ENCODE data around the gene MAMLD1.

Gene MAMLD1

DNA sequence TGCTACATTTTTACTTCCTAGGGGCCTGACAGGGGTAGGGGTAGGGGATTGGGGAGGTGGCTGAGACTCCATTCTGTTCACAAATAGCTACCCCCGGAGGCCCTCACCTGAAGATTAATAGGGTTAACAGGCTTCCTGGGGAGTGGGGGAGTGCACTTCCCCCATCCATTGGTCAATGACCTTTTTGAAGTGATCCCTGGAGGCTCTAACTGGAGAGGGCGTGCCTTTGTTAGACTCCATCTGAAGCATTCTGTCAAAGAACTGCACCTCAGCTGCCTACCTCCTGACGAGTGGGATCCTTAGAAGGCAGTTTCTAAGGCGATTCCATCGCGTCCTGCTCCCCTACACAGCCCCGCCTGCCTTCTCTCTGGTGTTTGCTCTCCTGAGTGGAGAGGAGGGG lies 195.3 kb downstream of the MAMLD1 start:
- Histone ChIP-seq H3K4me3 (ENCODE audit: low read depth, low read length) (no peak overlapping the region), H3K4me1 (no peaks in the 10 kb centered on the region), H3K9me3 (ENCODE audit: control insufficient read depth, low read length) (no peaks in the 10 kb centered on the region), H2AFZ (no peak overlapping the region), H3K4me2 (ENCODE audit: low read length) (no peak overlapping the region), H3K27me3 (ENCODE audit: control insufficient read depth, insufficient read depth, low read length) (no peaks in the 10 kb centered on the region), H3K27ac (no peak overlapping the region), H3K36me3 (ENCODE audit: control insufficient read depth, insufficient read depth, low read length) (no peaks in the 10 kb centered on the region), H3K9ac (no peak overlapping the region), H3K79me2 (no peaks in the 10 kb centered on the region)
- TF ChIP-seq, protein P1, sequence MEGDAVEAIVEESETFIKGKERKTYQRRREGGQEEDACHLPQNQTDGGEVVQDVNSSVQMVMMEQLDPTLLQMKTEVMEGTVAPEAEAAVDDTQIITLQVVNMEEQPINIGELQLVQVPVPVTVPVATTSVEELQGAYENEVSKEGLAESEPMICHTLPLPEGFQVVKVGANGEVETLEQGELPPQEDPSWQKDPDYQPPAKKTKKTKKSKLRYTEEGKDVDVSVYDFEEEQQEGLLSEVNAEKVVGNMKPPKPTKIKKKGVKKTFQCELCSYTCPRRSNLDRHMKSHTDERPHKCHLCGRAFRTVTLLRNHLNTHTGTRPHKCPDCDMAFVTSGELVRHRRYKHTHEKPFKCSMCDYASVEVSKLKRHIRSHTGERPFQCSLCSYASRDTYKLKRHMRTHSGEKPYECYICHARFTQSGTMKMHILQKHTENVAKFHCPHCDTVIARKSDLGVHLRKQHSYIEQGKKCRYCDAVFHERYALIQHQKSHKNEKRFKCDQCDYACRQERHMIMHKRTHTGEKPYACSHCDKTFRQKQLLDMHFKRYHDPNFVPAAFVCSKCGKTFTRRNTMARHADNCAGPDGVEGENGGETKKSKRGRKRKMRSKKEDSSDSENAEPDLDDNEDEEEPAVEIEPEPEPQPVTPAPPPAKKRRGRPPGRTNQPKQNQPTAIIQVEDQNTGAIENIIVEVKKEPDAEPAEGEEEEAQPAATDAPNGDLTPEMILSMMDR (IDR thresholded peaks at IDR 0.05): no peak
